ENCODE measurements around the gene ZBTB46.

Gene ZBTB46

GRCh38 chr20:63694584-63695423 lies 136.3 kb downstream of the ZBTB46 start:
- no peaks in the 10 kb centered on the region for H3K9me3 Mint-ChIP-seq

GRCh38 chr20:63693733-63694583 lies 137.1 kb downstream of the ZBTB46 start:
- H3K36me3 Mint-ChIP-seq (ENCODE audit: low read depth), result peaks cover 8% of the 10 kb centered on the region
- H3K4me3 Mint-ChIP-seq, result no peak overlapping the region
- no peak for TF ChIP-seq CTCF (IDR thresholded peaks at IDR 0.05; ENCODE audit: unreplicated experiment in 3 of 3)
- H3K27me3 Mint-ChIP-seq (ENCODE audit: low read depth), result peaks cover 3% of the 10 kb centered on the region
- H3K27ac Mint-ChIP-seq, result no peak overlapping the region
- no peaks in the 10 kb centered on the region for H3K4me1 Mint-ChIP-seq
- H3K9me3 Mint-ChIP-seq, result no peaks in the 10 kb centered on the region

More at GRCh38 chr20:63694584-63695423, 136.3 kb downstream of the ZBTB46 start:
- Mint-ChIP-seq H3K36me3 (ENCODE audit: low read depth) (peaks cover 8% of the 10 kb centered on the region), H3K27ac (no peak overlapping the region), H3K27me3 (ENCODE audit: low read depth) (peaks cover 3% of the 10 kb centered on the region), H3K4me3 (no peak overlapping the region), H3K4me1 (no peaks in the 10 kb centered on the region)
- no peak for TF ChIP-seq CTCF (IDR thresholded peaks at IDR 0.05; ENCODE audit: unreplicated experiment in 3 of 3)

Measured in nephron (organoid).